Measurements from ENCODE around the gene RGMA. TPM values are rescaled to one million over a fixed set of nuclear protein-coding genes. Genes with fewer than 3 reads are reported as not detected.

Gene RGMA
- polyA plus RNA-seq, 1 donor from 2014 or later: 9.5 TPM

DNA sequence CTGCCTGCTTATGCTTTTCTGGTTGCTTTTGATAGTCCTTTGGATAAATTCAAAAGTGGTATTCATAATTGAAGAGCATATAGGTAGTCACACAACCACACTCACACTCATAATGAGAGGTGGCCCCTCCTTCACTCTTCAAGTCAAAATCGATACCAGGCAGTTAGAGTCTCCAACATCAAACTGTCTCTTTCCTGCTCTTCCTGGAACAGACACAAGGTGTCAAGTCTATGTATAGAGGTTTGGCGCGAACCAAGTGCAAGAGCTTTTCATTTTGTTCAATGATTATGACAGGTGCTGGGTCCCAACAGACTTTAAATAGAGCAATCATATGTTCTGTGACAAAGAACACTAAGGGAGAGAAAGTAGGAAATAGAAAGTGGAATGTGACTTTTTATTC lies 29.9 kb upstream of the RGMA start:
- Histone ChIP-seq H3K27ac (ENCODE audit: low read length) (peak overlapping the region; percentile 42), H3K9me3 (ENCODE audit: low read length) (no peaks in the 10 kb centered on the region), H3K9ac (ENCODE audit: low read length) (no peak overlapping the region), H4K20me1 (ENCODE audit: insufficient read depth) (no peaks in the 10 kb centered on the region), H3K27me3 (ENCODE audit: insufficient read depth, low read depth, low read length) (no peaks in the 10 kb centered on the region), H3F3A (ENCODE audit: insufficient read depth, low read length, poor library complexity, severe bottlenecking) (no peaks in the 10 kb centered on the region), H3K36me3 (ENCODE audit: insufficient read depth, low read length) (no peaks in the 10 kb centered on the region), H3K4me2 (ENCODE audit: low read length) (no peak overlapping the region), H2AFZ (ENCODE audit: low read depth, low read length) (no peak overlapping the region), H3K4me3 (ENCODE audit: low read length) (no peak overlapping the region), H3K79me2 (replicated peaks; ENCODE audit: insufficient read depth, low read length) (no peaks in the 10 kb centered on the region), H3K9me2 (ENCODE audit: insufficient read depth, low read length) (no peaks in the 10 kb centered on the region)
- TF ChIP-seq, protein P1, sequence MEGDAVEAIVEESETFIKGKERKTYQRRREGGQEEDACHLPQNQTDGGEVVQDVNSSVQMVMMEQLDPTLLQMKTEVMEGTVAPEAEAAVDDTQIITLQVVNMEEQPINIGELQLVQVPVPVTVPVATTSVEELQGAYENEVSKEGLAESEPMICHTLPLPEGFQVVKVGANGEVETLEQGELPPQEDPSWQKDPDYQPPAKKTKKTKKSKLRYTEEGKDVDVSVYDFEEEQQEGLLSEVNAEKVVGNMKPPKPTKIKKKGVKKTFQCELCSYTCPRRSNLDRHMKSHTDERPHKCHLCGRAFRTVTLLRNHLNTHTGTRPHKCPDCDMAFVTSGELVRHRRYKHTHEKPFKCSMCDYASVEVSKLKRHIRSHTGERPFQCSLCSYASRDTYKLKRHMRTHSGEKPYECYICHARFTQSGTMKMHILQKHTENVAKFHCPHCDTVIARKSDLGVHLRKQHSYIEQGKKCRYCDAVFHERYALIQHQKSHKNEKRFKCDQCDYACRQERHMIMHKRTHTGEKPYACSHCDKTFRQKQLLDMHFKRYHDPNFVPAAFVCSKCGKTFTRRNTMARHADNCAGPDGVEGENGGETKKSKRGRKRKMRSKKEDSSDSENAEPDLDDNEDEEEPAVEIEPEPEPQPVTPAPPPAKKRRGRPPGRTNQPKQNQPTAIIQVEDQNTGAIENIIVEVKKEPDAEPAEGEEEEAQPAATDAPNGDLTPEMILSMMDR (IDR thresholded peaks at IDR 0.05; ENCODE audit: poor library complexity, severe bottlenecking): no peak
- TF ChIP-seq EP300 (conservative IDR thresholded peaks at IDR 0.05; ENCODE audit: poor library complexity, severe bottlenecking) (peak; percentile 56), POLR2AphosphoS5 (IDR thresholded peaks at IDR 0.05) (peak; percentile 49), RAD21 (conservative IDR thresholded peaks at IDR 0.05) (peak; percentile 56), SMC3 (conservative IDR thresholded peaks at IDR 0.05; ENCODE audit: poor library complexity) (peak; percentile 52)

DNA sequence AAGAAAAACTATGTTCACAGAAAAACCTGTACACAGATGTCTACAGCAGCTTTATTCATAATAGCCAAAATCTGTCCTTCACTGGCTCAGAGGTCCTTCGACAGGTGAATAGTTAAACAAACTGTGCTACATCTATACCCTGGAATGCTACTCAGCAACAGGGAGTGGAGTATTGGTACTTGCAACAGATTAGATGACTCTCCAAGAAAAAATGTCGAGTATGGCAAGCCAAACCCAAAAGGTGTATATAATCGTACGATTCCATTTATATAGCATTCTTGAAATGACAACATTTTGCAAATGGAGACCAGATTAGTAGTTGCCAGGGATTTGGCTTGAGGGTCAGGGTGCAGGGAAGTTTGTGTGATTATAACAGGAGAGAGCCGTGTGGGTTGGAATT lies 22.4 kb upstream of the RGMA start:
- Histone ChIP-seq H3K36me3 (ENCODE audit: insufficient read depth, low read length) (no peaks in the 10 kb centered on the region), H3K27me3 (ENCODE audit: insufficient read depth, low read depth, low read length) (no peaks in the 10 kb centered on the region), H3K27ac (ENCODE audit: low read length) (no peak overlapping the region), H3F3A (ENCODE audit: insufficient read depth, low read length, poor library complexity, severe bottlenecking) (no peaks in the 10 kb centered on the region), H3K9ac (ENCODE audit: low read length) (no peak overlapping the region), H3K4me3 (ENCODE audit: low read length) (no peak overlapping the region), H4K20me1 (ENCODE audit: insufficient read depth) (no peaks in the 10 kb centered on the region), H3K9me3 (ENCODE audit: low read length) (no peaks in the 10 kb centered on the region), H3K9me2 (ENCODE audit: insufficient read depth, low read length) (no peaks in the 10 kb centered on the region), H3K79me2 (replicated peaks; ENCODE audit: insufficient read depth, low read length) (no peaks in the 10 kb centered on the region), H2AFZ (ENCODE audit: low read depth, low read length) (no peak overlapping the region), H3K4me2 (ENCODE audit: low read length) (no peak overlapping the region)
- TF ChIP-seq EZH2 (IDR thresholded peaks at IDR 0.05; ENCODE audit: borderline replicate concordance, insufficient read depth, low read length, poor library complexity, severe bottlenecking): no peak
- TF ChIP-seq TAF1 (IDR thresholded peaks at IDR 0.05; ENCODE audit: low read depth): no peak
- TF ChIP-seq, protein P1 (IDR thresholded peaks at IDR 0.05; ENCODE audit: poor library complexity, severe bottlenecking): no peak
- no peak for TF ChIP-seq RAD21 (conservative IDR thresholded peaks at IDR 0.05)
- TF ChIP-seq SMC3 (conservative IDR thresholded peaks at IDR 0.05; ENCODE audit: poor library complexity): no peak
- TF ChIP-seq EP300 (conservative IDR thresholded peaks at IDR 0.05; ENCODE audit: poor library complexity, severe bottlenecking): no peak
- TF ChIP-seq MXI1 (conservative IDR thresholded peaks at IDR 0.05; ENCODE audit: poor library complexity, severe bottlenecking): no peak
- TF ChIP-seq, protein P2, sequence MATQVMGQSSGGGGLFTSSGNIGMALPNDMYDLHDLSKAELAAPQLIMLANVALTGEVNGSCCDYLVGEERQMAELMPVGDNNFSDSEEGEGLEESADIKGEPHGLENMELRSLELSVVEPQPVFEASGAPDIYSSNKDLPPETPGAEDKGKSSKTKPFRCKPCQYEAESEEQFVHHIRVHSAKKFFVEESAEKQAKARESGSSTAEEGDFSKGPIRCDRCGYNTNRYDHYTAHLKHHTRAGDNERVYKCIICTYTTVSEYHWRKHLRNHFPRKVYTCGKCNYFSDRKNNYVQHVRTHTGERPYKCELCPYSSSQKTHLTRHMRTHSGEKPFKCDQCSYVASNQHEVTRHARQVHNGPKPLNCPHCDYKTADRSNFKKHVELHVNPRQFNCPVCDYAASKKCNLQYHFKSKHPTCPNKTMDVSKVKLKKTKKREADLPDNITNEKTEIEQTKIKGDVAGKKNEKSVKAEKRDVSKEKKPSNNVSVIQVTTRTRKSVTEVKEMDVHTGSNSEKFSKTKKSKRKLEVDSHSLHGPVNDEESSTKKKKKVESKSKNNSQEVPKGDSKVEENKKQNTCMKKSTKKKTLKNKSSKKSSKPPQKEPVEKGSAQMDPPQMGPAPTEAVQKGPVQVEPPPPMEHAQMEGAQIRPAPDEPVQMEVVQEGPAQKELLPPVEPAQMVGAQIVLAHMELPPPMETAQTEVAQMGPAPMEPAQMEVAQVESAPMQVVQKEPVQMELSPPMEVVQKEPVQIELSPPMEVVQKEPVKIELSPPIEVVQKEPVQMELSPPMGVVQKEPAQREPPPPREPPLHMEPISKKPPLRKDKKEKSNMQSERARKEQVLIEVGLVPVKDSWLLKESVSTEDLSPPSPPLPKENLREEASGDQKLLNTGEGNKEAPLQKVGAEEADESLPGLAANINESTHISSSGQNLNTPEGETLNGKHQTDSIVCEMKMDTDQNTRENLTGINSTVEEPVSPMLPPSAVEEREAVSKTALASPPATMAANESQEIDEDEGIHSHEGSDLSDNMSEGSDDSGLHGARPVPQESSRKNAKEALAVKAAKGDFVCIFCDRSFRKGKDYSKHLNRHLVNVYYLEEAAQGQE (IDR thresholded peaks at IDR 0.05; ENCODE audit: borderline replicate concordance): no peak
- no peak for TF ChIP-seq POLR2AphosphoS5 (IDR thresholded peaks at IDR 0.05)

Data from neural cell (in vitro differentiated cells).